ENCODE data around the gene FRK.
A peak's percentile ranks its signal among the peaks of the same experiment; 100 is the strongest.

FRK gene

DNA sequence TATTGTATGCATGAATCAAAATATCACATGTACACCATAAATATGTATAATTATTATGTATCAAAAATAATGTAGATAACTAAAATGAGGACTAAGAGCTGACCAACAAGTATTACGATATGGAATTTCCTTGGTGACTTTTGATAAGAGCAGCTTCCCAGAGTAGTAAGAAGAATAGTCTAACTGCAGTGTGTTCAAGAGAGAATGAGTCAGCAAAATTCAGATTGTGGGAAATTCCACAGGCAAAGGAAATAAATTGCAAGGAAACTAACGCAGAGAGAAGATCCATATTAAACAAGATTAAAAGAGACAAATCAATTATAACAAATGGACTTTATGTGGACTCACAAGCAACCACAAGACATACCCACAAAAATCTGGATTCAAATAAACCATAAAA lies 26.4 kb downstream of the FRK start:
- DNase-seq: no peak

DNA sequence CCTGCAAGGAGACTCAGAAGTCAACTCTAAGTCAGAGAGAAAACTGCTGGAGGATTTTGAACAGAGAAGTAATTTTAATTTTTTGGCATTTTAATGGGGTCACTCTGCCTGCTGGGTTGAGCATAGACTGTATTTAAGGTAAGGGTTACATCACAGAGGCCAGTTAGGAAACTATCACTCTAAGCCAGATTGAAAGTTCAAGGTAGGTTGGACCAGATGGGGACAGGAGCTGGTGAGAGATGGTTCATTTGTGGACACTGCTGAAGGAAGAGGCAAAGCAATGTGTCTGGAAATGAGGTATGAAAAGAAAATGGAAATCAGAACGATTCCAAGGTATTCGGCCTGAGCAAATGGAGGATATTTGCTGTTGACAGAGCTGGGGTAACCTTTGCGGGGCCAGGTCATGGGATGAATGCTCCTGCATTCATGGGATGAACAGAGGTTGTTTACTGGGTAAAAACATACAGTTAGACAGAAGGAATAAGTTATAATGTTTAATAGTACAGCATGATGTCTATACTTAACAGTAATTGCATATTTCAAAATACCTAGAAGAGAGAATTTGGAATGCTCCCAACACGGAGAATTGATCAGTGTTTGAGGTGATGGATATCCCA lies 26.9 kb downstream of the FRK start:
- no peak for DNase-seq

DNA sequence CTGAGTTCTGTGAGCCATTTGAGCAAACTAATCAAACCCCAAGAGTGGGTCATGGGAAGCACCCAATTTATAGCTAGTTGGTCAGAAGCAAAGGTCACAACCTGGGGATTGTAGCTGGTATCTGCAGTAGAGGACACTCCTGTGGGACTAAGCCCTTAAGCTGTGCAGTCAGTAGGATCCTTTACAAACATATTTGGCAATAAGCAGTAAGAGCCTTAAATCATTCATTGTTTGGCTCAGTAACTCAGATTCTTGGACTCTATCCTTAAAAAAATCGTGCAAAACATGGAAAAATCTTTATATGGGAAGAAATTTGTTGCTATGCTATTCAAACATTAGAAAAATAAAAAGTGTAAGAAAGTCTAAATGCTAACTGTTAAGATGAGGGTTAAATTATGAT lies 29.9 kb downstream of the FRK start:
- DNase-seq: no peak

DNA sequence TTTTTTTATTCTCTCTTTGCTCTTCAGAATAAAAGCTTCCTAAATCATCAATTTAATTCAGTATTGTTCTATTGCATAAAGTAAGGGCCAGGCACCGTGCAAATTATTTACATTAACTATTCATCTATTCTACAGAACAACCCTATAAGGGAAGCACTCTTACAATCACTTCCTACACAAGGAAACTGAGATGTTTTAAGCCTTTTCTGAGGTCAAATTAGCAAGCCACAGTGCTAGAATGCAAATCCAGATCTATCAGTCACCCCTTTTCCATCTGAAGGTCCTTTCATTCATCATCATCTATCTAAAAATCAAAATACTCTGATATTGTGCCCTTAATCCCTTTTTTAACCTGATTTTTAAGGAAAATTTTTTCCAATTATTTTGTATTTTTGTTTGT lies 31.2 kb downstream of the FRK start:
- DNase-seq: no peak

DNA sequence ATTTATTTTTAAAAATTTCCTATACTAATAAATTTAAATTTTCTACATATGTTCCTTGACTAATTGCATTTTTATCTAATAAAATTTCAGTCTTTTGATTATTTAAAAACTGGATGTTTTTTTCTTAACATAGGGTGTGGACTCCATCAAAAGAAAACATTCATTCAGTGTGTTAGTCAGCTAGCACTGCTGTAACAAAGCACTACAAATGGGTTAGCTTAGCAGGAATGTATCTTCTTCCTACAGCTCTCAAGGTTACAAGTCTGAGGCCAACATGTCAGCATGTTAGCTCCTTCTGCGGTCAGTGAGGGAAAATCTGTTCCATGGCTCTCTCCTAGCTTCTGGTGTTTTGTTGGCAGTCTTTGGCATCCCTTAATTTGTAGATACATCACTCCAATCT lies 32.5 kb downstream of the FRK start:
- DNase-seq: no peak

DNA sequence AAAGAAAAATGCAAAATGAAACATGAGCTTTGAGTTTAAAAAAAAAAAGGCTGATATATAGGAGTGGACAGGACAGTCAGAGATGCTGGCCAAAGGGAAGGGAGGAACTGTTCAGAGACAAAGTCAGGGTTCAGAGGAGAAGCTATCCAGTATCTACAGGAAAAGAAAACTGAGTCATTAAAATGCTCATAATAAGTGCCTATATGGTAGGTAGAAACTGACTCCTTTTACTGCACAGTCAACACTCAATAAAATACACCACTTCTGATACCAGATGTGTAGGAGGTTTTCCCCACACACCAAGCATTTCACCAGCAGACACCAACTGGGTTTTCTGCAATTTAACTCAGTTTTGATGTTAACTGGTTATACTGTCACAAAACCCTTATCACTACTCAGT lies 32.9 kb downstream of the FRK start:
- no peak for DNase-seq

DNA sequence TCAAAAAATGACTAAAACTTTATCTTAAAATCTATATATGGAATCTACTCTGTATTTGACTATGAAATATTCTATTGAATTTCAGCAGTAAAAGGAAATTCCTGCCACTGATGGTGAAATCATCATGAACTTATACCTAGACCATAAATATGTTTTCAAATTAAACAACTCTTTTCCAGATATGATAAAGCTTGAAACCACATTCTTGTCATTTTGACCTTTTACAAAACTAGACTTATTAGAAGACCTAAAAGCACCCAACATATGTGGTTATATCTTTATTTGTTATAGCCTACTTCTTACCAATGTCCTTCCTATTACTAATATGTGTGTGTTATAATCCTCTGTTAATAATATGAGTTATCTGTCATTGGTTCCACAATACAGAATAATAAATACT lies 35.3 kb downstream of the FRK start:
- no peak for DNase-seq

DNA sequence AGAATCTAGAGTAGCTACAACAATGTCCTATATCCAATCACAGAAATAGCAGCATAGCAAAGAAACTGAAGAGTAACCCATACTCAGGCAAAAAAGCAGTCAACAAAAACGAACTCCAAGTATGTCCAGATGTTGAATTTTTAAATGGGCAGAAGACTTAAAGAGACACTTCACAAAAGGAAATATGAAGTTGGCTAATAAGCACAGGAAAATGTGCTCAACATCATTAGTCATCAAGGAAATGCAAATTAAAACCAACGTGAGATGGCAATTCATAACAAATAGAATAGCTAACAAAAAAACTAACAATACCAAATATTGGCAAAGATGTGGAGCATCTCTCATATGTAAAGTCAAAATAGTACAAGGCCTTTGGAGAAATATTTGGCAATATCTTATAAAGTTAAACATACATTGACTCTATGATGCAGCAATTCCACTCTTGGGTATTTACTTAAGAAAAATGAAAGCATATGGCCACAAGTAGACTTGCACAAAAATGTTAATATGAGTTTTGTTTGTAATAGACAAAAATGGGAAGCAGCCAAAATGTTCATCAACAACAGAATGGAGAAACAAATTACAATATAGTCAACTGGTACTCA lies 37.7 kb downstream of the FRK start:
- DNase-seq: no peak

DNA sequence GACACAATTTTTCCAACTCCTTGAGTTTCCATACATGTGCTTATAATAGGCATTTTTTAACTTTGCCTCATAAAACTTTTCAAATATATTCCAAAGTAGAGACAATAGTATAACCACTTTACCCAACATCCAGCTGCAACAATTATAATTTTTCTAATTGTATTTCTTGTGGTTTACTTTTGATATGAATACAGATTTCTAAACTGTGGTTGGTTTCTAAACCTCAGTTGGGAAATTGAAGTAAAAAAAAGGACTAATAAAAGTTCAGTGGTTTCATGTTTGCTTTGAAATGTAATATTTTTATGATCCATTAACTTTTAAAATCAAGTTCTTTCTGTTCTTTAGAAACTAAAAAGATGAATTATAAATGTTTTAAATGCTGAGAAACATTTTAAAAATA lies 40.0 kb downstream of the FRK start:
- no peak for DNase-seq

DNA sequence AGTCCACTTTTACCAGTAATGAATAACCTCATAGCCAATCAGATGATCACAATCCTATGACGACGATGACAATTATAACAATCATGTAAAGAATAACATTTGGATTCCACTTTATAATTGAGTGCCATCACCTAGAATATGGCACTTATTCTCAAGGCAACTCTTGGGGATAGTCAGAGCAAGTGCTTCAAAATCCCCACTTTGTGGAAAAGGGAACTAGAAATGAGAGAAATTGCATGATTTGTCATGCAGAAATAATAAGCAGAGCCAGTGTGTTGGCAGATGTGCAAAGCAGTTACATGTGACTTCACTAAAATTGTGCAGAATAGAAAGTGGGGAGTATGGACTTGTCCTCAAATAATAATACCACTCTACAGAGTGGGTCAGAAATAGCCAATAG lies 41.3 kb downstream of the FRK start:
- DNase-seq: no peak

DNA sequence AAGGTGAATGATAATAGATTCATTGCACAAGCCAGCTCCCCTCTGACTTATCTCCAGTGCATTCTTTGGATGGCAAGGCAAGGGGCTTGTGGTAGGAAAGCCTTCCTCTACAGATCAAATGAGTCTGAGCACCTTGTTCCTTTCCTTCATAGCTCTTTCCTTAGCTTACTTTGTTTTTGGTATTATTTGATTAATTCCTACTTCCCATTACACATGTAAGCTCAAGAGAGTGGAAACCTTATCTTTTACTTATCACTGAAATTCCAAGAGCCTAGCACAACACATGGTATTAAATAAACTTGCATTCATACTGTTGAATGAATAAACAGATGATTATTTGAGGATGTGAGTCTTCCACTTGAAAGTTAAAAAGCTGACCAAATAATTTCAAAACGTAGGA lies 41.7 kb downstream of the FRK start:
- no peak for DNase-seq

DNA sequence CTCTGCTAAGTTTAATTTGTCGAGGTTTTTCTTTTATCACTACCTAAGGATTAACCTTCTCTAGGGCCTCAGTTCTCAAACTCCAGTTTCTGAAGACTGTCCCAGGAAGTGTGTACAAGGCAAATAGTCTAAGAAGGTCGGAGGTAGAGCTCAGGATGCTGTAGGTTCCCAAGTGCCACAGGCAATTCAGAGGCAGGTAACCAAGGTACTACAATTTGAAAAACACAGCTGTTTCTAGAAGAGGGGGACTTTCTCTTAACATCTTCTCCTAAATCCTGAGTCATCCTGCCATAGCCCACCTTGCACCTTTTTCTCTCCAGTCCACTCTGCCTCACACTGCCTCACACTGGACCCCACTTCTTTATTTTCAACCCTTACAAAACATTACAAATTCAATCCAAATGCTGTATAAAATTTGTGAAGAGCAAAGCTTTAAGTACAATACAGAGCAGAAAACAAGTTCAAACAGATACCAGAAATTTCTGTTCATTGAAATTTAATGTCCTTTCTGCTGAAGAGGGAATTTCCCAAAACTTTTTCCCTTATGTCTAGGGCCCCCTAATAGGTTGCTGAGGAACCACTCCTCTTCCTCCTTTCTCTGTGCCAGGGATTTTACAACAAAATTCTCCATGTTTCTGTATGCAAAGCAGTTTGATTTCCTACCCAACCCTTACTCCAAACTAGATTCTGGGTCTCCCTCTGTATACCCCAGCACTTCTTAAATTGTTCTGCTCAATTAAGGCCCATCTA lies 43.0 kb downstream of the FRK start:
- no peak for DNase-seq

DNA sequence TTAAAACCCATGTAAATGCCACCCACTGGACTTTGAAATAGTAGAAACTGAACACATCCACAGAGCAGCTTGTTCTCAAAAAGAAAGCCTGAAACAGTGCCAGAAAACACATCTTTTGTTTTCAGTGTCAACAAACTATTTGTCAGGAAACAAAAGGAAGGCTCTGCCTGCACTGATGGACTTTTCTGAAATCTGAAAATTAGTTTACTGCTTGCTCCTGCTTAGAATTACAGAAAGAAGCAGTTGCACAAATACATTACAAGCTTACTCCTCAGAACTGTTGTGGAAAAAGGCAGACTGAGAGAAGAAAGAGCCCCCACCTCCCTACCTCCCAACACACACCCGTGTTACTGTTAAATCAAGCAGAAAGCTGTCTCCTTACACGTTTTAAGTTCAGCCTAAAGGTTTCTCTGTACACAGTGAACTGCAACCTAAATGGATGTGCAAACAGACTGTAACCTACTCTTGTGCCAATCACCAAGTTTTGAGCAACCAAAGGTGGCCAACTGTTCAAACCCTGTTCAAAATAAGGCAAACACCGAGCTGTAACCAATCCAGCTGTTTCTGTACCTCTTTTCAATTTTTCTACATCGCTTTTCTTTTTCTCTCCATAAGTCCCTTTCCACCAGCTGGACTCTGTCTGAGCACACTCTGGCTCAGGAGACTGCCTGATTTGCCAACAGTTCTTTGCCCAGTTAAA lies 43.7 kb downstream of the FRK start:
- DNase-seq: no peak

DNA sequence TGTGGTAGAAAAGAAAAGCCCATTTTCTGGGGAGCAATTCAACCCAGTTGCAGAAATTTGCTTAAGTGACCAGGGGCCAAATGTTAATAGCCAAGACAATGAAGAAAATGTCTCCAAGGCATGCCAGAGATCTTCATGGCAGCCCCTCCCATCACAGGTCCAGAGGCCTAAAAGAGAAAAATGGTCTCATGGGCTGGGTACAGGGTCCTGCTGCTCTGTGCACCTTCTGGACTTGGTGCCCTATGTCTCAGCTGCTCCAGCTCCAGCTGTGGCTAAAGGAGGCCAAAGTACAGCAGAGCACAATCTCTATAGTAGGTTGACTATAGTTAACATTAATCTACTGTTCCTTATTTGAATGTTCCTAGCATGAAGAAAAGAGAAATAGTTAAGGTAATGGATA lies 44.7 kb downstream of the FRK start:
- DNase-seq: no peak

DNA sequence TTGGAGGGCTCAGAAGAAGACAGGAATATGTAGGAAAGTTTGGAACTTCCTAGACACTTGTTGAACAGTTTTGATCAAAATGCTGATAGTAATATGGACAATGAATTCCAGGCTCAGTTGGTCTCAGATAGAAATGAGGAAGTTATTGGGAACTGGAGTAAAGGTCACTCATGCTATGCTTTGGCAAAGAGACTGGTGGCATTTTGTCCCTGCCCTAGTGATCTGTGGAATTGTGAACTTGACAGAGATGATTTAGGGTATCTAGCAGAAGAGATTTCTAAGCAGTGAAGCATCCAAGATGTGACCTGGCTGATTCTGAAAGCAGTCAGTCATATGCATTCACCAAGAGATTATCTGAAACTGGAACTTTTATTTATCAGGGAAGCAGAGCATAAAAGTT lies 45.1 kb downstream of the FRK start:
- no peak for DNase-seq

DNA sequence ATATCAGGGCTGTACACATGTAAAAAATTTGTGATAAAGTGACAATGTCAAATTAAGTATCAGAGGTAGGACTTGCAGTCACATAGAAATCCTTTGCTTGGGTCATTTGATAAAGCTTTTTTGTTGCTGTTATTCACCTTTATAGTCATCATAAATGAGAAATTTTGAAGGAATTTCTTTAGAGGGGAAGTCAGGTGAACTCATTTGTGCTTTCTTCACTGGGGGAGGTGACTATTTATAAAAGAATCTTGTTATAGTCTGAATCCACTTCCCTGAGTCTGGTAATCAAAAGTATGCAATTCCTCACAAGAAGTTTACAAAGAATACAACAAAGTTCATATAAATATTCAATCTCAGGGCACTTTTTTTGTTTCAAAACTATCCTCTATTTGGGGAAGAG lies 47.7 kb downstream of the FRK start:
- DNase-seq: no peak

DNA sequence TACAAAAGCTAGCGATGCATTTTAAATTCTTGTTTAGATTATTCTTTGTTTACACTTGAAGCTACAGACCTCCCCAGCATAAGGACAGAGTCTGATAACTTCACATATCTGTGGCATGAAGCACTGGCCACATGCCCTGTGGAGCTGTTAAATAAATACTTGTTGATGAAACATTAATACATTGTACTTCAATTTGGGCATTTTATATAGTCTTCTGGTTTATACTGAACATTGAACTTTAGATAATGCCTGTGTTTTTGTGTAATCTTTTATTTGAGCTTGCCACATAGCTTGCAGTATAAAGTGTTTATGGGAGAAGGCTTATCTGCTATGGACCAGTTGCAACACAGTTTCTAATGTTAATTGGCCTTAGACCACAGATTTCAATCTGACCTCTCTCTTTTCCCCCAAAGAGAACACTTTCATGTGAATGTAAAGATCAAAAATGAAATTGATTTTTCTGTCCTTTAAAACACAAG lies 48.2 kb downstream of the FRK start:
- no peak for DNase-seq

DNA sequence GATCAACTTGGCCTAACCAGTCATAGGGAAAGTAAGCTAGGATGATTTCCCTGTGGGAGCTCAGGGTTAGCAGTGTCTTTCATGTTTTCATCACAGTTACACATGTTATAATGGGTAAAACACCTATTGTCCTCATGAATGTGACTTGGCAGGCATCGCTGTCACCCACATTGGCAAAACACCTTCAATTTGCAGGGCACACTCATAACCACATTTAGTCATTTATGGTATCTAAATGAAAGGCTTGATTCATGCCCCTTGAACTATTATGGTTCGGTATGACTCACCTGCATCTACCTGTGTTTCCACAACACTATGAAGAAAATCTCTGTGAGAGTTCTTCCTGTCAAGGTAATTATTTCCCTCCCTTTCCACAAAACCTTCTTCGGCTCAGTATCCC lies 49.2 kb downstream of the FRK start:
- DNase-seq: no peak

DNA sequence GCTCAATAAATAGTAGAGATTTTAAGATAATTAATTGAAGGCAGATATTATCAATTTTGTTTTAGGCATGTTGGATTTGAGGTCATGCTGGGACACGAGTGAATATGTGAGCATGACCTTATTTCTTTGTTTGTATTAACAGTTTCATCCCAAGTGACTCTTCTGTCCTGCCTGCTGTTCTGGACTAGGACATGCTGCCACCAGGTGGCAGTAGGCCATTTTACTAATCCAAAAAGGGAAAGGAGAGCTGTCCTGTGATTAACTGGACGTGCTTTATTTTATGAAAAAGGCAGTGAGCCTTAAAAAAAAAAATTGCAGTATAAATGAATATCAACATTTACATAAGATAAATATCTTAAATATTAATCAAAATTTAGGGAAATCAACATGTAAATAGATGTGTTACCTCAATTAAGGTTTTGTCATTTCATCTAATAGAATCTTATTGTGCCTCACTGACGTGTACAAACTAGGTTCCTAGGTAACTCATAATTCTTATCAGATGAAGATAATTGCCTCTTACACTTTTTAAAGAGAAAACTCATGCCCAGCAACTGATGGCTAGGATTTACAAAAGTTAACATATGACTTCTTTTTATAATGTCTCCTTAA lies 49.8 kb downstream of the FRK start:
- peak; percentile 0 for DNase-seq

DNA sequence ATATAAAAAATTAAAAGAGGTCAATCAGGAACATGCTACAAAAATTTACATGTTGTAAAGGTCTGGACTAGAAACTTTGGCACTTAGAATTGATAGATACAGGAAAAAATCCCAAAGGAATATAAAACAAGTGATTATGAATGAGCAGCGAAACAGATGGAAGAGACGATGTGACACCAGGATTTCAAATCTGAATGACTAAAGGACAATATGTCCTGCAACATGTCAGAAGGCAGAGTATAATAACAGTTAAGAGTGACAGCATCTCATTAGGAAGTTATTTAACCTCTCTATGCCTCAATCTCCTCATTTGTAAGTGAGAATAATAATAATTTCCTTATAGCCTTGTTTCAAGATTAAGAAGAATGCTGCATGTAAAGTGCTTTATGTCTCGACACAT lies 50.3 kb downstream of the FRK start:
- no peak for DNase-seq

DNA sequence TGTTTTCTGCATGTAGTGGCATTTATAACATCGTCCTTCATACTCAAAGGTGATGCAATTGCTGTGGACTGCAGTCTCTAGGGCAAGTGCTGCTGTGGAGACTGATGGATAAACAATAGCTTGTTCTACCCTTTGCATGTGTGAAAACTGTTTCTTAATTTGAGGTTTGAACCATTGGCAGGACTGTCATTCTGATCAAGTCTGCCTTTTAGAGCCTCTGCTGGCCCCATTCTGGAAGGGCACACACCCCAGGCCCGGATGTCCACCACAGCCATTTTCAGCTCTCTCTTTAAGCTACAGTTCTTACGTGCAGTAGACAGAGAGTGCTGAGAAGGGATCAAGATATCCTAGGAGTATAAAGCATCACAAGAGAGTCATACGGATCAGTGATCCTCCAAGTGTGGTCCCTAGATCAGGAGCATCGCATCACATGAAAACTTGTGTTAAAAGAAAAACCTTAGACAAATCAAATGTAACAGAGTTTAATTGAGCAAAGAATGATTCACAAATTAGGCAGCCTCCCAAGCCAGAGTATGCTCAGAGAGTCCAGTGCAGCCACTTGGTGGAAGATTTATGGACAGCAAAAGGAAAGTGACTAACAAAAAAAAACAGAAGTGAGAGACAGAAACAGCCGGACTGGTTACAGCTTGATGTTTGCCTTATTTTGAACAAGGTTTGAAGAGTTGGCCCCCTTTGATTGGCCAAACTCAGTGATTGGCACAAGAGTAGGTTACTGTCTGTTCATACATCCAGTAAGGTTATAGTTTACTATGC lies 52.0 kb downstream of the FRK start:
- no peak for DNase-seq

Data from NCI-H510A (cell line).